OCI-M2 (cell line): ENCODE results near the gene CDC20B.

Source experiments
- DNase-seq: peaks from one replicate; lab custom pipeline; 2025; ENCODE audit not compliant: unreplicated experiment; lab: John Stamatoyannopoulos, UW

Gene CDC20B, protein sequence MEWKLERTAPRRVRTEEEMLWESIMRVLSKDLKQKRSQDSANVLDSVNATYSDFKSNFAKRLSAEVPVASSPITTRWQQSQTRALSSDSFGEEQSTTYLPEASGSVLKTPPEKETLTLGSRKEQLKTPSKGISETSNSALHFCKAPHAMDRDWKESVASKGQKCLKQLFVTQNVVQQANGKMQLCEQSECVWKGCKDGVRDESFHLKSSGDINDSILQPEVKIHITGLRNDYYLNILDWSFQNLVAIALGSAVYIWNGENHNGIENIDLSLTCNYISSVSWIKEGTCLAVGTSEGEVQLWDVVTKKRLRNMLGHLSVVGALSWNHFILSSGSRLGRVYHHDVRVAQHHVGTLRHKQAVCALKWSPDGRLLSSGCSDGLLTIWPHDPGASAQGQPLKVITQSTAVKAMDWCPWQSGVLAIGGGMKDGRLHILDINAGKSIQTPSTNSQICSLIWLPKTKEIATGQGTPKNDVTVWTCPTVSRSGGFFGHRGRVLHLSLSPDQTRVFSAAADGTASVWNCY

DNA sequence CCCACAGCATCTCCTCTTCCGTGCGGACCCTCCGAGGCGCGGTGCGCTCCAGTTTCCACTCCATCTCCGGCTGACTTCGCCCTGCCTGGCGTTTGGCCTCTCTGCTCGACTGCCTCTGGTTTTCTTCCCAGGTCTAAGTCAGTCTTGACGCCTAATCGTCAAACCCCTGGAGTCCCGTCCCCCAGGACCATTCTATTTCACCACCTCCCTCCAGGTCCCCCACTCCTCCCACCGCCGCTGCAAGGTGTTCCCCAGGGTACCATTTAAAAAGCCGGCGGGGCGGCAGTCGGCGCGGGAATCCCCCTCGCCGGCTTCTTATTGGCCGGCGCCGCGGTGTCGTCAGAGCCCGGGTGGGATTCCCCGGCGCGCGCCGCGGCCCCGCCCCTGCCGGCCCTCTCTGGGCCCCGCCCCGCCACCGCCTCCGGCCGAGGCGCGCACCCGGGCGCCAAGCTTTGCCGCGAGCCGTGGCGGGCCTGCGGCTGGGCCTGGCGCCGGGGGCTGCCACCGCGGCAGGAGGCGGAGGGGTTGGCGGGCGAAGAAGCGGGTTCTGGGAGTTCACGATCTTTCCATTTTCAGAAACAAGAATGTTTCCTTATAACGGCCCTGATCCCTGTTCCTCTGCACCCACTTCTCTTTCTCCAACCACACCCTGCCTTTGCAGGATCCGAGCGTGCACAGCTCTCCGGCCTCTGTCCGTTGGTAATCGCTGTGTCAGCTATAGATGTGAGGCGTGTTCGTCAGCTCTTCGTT is at the start of gene CDC20B:
Gene CDC20B (minus strand): TSS at position 241 of the 750 bp plus-strand sequence. CDS start 177 bp downstream, at position 64.
- DNase-seq = no peak

DNA sequence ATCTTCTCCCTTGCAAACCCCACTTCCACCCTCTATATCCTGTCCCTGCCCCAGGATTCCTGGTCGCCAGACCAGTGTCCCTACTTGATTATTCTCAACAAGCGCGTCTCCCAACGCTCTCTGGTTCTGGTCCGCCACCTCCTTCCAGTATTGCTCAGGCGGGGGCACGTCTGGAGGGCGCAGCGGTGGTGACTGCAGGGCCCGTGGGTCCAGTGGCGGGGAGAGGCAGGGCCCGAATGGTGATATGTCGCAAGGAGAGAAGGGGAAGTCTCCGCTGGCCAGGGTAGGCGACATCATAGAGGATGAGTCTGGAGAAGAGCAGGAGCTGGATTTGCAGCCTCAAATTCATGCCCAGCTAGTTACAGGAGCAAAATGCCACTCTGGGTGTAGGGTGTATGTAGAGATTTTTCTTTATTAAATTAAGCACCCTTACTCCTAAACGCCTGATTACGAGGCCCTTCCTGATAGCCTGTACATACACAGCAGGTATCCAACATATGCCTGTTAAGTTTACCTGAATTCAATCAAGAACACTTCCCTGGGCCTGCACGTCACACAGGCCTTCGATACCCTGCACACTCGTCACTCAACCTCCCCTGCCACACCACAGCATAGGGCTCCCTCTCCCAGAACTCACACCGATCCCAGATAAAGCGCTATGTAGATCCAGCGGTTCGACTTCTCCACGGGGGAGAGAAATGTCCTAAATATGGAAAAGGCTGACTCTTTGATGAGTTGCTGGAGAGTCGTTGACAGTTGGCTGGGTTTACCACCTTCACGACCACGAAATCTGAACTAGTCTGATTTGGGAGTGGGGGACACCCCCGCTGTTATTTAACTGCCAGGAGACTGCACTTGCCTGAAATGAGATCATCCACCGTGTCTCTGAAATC is 49.4 kb upstream of the CDC20B start:
- no peak for DNase-seq

DNA sequence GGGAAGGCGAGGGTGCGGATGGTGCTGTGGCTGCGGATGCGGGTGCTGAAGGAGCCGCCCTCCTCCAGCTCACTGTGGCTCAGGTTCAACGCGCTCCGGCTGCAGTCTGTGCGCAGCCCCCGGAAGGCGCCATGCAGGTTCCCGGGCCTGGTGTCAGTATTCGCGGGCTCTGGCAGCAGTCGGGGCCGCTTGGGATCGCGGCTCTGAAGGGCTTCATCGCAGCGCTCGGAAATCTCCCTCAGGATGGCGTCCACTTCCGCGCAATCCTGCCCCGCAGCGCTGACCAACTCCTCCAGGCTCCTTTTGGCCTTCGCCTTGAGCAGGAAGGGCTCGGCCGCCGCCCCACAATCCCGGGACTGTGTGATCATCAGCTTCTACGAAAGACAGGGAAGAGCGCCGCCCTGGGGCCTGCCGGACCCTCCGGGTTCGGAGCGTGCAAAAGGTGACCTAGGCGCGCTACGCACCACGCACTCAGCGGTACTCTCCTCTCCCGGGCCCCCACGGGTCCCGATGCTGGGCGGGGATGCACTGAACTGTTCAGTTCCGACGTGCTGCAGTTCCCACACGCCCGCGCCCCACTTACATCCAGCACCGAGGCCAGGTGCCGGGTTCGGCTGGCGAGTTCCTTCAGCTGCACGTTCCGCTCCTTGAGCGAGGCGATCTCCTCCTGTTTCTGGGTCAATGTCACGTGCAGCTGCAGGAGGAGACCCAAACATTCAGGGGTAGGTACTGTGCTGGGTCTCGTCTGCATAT is 47.6 kb upstream of the CDC20B start:
- DNase-seq = peak; percentile 4

DNA sequence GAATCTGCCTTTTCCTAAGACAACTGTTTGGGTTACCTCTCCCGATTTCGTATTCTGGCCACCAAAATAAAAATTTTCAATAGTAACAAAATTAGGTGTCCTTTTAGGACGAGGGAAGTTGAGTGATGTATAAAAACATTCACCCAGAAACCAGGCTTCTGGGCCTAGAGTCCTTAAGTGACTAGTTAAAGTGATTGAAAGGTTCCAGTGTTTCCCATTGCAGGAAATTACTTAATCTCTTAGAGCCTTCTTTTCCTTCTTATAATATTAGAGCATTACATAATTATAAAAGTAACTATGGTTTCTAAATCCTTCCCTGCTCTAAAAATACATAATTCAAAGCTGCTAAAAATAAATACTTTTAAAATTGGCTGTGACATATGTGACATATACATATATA is 46.8 kb upstream of the CDC20B start:
- no peak for DNase-seq

- DNase-seq = no peak
Observed at GRCh38 chr5:55218967-55219366, 46.0 kb upstream of the CDC20B start.

GRCh38 chr5:55211184-55211874 is 38.4 kb upstream of the CDC20B start:
- DNase-seq = no peak

- no peak for DNase-seq
Observed at GRCh38 chr5:55205001-55205400, 32.0 kb upstream of the CDC20B start.

DNA sequence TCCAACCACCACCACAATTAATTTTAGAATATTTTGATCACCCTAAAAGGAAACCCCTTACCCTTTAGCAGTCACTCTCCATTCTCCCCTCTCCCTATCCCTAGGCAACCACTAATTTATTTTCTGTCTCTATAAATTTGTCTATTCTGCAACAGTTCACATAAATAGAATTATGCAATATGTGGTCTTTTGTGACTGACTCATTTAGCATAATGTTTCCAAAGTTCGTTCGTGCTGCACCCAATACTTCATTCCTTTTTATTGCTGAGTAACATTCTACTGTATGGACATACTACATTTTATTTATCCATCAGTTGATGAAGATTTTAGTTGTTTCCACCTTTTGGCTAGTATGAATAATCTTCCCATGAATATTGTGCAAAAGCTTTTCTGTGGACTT is 18.2 kb upstream of the CDC20B start:
- no peak for DNase-seq

DNA sequence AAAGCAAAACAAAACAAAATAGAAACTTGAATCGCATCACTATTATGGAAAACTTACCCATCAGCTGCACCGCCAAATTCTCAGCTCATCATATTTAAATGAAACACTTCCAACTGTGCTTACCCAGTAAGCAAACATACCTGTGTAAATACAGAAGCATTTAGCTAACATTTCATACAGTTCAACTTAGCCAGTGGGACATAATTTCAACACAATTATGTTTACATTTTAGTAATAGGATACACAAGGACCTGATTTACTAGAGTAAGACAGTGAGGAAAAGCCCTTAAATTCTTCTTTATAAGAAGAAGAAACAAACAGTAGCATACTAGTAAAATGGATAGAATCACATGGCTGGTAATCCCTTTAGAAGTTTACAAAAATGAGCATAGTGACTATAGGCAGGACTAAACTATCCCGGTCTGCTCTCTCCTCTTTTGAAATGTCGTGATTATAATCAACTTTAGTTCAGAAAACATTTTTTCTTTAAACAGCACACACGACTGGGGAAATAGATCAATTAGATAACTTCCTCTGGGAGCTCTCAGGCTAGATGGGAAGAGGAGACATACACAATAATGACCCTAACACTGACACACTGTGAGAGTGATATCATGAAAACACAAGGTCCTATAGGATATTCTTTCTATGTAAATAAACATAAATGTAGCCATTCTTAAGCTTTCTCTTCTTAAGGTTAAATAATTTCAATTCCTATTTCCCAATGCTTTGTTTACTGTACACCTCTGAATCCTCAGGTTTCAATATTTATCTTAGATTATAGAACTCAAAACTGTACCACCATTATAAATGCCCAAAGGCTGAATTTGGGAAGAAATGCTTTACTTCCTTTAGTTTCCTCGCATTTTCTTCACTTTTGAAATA is 15.9 kb upstream of the CDC20B start:
- DNase-seq = no peak

GRCh38 chr5:55187370-55187769 is 14.4 kb upstream of the CDC20B start:
- no peak for DNase-seq

DNA sequence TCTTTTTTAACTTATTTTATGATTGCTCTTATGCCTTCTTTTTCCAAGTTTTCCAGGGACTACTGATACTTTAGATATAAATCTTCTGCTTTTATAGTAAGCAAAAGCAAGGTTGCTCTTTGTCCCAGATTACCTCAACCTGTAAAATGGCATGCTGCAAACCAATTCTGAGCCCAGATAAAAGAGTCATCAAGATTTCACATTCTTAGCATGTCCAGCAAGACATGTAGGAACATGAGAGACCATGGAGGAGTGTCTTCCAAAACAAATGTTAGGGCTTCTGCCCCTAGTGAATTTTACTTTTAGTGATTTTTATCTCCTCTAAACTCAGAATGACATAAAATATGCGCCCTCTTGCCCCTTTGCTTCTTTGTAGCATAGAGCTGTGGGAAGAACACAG is 7.0 kb upstream of the CDC20B start:
- no peak for DNase-seq

GRCh38 chr5:55177078-55177477 is 4.1 kb upstream of the CDC20B start:
- DNase-seq = no peak

DNA sequence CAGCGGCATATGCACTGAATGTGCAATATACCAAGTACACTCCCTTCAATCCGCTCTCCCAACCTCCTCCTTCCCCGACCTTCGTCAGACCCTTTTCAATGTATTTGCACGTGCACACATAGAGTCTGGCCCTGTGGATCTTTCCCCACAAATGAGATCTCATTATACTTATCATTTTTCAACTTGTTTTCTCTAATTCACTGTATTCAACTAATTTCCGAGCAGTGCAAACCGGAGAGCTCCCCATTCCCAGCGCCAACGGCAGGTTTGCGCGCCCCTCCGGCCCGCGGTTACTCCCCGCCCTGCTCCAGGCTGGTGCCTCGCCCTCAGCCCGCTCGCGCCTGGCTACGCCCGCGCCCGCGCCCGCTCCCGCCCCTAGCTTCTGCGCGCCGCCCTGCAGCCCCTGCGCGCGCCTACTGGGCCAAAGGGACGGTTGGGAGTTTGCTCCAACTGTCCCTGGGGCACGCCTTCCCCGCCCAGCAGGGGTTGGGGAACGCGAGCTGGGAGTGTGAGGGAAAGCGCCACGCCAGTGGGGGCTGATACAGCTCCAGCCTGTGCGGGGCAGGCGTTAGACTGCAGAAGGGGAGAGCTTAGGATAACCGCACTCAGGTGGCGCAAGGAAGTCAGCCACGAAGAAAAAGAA is 3.3 kb upstream of the CDC20B start:
- DNase-seq = no peak

GRCh38 chr5:55175781-55176175 is 2.8 kb upstream of the CDC20B start:
- DNase-seq = no peak

- no peak for DNase-seq
Observed at GRCh38 chr5:55173687-55174230, 782 bp upstream of the CDC20B start.

DNA sequence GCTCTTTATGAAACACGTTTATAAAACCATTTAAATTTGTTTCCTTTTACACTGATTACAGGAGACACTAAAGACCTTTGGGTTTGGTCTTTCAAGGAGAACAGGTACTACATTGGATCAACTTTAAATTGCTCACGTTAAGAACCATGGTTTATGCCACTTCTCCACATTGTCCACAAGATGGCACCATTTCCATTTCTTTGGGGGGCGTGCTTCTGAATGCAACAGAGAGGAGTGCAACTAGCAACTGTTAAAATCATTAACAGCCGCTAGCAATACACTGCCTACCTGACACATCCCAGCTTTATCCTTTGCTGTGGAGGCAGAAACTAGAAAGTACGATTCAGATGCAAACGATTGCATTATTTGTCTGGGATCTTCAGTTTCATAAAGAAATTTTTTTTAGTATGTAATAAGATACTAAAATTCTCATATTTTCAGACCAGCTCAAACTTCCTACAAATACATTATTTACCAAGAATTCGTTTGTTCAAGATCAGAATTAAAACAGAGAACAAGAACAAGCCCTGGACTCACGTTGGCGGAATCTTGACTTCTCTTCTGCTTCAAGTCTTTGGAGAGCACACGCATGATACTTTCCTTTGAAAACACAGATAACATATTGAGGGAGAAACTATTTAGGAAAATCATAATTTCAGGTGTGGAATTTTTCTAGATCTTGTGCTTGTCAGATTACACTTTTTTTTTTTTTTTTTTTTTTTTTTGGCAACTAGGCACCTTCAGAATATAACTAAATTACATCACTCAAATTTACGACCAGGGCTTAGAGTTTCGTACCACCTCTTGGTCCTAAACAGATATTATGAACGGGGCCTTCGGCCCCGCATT is 702 bp downstream of the CDC20B start:
- peak; percentile 12 for DNase-seq

- no peak for DNase-seq
Observed at GRCh38 chr5:55171471-55171870, 1.5 kb downstream of the CDC20B start.
